Fibroblast of skin of right biceps (primary cell): ENCODE results near the gene PSMB10.

Source experiments
- DNase-seq: peaks from one replicate; pipeline ENCODE4 v3.0.0-alpha.2; 2013

The PSMB10 gene

GRCh38 chr16:67888331-67888730, 48.3 kb downstream of the PSMB10 start:
- no peak for DNase-seq

GRCh38 chr16:67886387-67886786, 50.3 kb downstream of the PSMB10 start:
- no peak for DNase-seq

GRCh38 chr16:67885976-67886375, 50.7 kb downstream of the PSMB10 start:
- DNase-seq: no peak

DNA sequence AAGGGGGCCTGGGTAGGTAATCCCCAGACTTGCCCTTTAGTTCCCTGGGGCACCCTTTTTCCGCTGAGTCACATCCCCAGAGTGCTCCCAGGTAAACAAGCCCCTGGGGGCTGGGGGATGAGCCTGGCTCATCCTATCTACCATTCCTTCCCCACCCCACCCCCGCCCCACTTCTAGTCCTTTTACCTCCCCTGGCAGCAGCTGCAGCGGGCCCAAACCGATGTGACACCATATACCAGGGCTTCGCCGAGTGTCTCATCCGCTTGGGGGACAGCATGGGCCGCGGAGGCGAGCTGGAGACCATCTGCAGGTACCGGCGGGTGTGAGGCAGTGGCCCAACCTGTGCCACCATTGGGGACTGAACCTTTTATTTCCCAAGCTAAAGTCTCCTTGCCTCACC, 51.1 kb downstream of the PSMB10 start:
- DNase-seq: no peak

GRCh38 chr16:67884684-67885083, 52.0 kb downstream of the PSMB10 start, which contains the start of gene NRN1L:
Gene NRN1L, plus strand, starts transcription at chr16:67884885. Its CDS starts 19 bp downstream, at chr16:67884904.
- peak; percentile 89 for DNase-seq
